Endodermal cell (in vitro differentiated cells): ENCODE results near the gene TMEM31. TPM values are rescaled to one million over a fixed set of nuclear protein-coding genes. Genes with fewer than 3 reads are reported as not detected.
A peak's percentile ranks its signal among the peaks of the same experiment; 100 is the strongest.

Experiments
- DNase-seq: peaks from one replicate; pipeline ENCODE4 v3.0.0-alpha.2; 2017
- H3K27ac ChIP-seq: 2 replicates; pipeline ENCODE4 v1.5.1; 2013; ENCODE audit warnings: mild to moderate bottlenecking, low read depth, low read length, moderate library complexity
- H3K27me3 ChIP-seq: 2 replicates; pipeline ENCODE4 v1.6.1; 2013; ENCODE audit warnings: mild to moderate bottlenecking, low read length, moderate library complexity; ENCODE audit not compliant: insufficient read depth, control insufficient read depth, poor library complexity, severe bottlenecking
- H3K36me3 ChIP-seq: 2 replicates; pipeline ENCODE4 v1.7.0; 2013; ENCODE audit warnings: mild to moderate bottlenecking, low read length, moderate library complexity; ENCODE audit not compliant: control insufficient read depth, insufficient read depth
- H3K4me1 ChIP-seq: one replicate; pipeline ENCODE4 v1.7.0; 2013; ENCODE audit warnings: low read length; ENCODE audit not compliant: control insufficient read depth, insufficient read depth
- H3K4me3 ChIP-seq: 2 replicates; pipeline ENCODE4 v1.5.1; 2013; ENCODE audit warnings: mild to moderate bottlenecking, low read length, moderate library complexity
- H3K9ac ChIP-seq: 2 replicates; pipeline ENCODE4 v1.6.1; 2013; ENCODE audit warnings: mild to moderate bottlenecking, low read length, moderate library complexity; ENCODE audit not compliant: poor library complexity, severe bottlenecking; ENCODE audit errors: extremely low read depth
- H3K9me3 ChIP-seq: 2 replicates; pipeline ENCODE4 v1.6.1; 2013; ENCODE audit warnings: mild to moderate bottlenecking, low read length, moderate library complexity; ENCODE audit not compliant: control insufficient read depth
- H3K27ac Mint-ChIP-seq: 2 replicates; pipeline ENCODE4 v1.8.0; 2020; ENCODE audit warnings: mixed read lengths
- H3K27me3 Mint-ChIP-seq: 2 replicates; pipeline ENCODE4 v1.8.0; 2021; ENCODE audit warnings: mild to moderate bottlenecking, mixed read lengths; ENCODE audit not compliant: insufficient read depth
- H3K36me3 Mint-ChIP-seq: 2 replicates; pipeline ENCODE4 v1.8.0; 2020; ENCODE audit warnings: low read depth, mixed read lengths
- H3K4me1 Mint-ChIP-seq: 2 replicates; pipeline ENCODE4 v1.8.0; 2020; ENCODE audit warnings: mixed read lengths
- H3K4me3 Mint-ChIP-seq: 2 replicates; pipeline ENCODE4 v1.8.0; 2020; ENCODE audit warnings: mild to moderate bottlenecking, moderate library complexity, mixed read lengths
- H3K9me3 Mint-ChIP-seq: 2 replicates; pipeline ENCODE4 v1.8.0; 2020; ENCODE audit warnings: mild to moderate bottlenecking, mixed read lengths
- WGBS, 2 experiments: methylation state at CpG; one replicate each; pipeline versions ENCODE4 v1.1.5 to v1.1.7; 2013; ENCODE audit warnings: missing lambda C conversion rate in 2 of 2, mixed read lengths in 1 of 2; ENCODE audit not compliant: insufficient coverage in 1 of 2, insufficient read length in 1 of 2; 5-methylcytosine and 5-hydroxymethylcytosine counted together
- total RNA-seq, 2 donors: library from RNA; stranded (reverse); fragmentation: NEBNext Ultra II Directional in 1 of 2; extraction: Animal tissue kit (Norgen Biotek cat#: 25700) in 1 of 2; gene quantifications; 2 replicates in 1 of 2; 3 replicates in 1 of 2; pipeline ENCODE4 v1.2.1, GENCODE V29; 2021
- TF ChIP-seq, protein P1 (sequence below): fragments of 200-600 bp; sonication (generic); conservative IDR thresholded peaks from 2 replicates; pipeline ENCODE4 v1.5.0; 2021; ENCODE audit warnings: antibody characterized with exemption, mild to moderate bottlenecking

The TMEM31 gene
- total RNA-seq, 2 donors from 2014 or later: 1.00 TPM; not detected in 1

GRCh38 chrX:103739421-103739820, 28.7 kb downstream of the TMEM31 start:
- H3K9me3 ChIP-seq: no peaks in the 10 kb centered on the region
- 80 to 83% methylated on average over 1 of the region's 1 CpG for whole genome bisulfite sequencing, 2 experiments
- peaks cover 22% of the 10 kb centered on the region for H3K4me1 Mint-ChIP-seq
- peaks cover 1% of the 10 kb centered on the region for H3K4me1 ChIP-seq
- H3K27ac ChIP-seq: no peak overlapping the region
- H3K4me3 ChIP-seq: no peak overlapping the region
- peaks cover 27% of the 10 kb centered on the region for H3K27me3 Mint-ChIP-seq
- DNase-seq: no peak
- H3K27ac Mint-ChIP-seq: no peak overlapping the region
- TF ChIP-seq, protein P1, sequence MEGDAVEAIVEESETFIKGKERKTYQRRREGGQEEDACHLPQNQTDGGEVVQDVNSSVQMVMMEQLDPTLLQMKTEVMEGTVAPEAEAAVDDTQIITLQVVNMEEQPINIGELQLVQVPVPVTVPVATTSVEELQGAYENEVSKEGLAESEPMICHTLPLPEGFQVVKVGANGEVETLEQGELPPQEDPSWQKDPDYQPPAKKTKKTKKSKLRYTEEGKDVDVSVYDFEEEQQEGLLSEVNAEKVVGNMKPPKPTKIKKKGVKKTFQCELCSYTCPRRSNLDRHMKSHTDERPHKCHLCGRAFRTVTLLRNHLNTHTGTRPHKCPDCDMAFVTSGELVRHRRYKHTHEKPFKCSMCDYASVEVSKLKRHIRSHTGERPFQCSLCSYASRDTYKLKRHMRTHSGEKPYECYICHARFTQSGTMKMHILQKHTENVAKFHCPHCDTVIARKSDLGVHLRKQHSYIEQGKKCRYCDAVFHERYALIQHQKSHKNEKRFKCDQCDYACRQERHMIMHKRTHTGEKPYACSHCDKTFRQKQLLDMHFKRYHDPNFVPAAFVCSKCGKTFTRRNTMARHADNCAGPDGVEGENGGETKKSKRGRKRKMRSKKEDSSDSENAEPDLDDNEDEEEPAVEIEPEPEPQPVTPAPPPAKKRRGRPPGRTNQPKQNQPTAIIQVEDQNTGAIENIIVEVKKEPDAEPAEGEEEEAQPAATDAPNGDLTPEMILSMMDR: no peak
- H3K36me3 ChIP-seq: no peaks in the 10 kb centered on the region
- H3K9me3 Mint-ChIP-seq: no peaks in the 10 kb centered on the region
- no peaks in the 10 kb centered on the region for H3K36me3 Mint-ChIP-seq
- peaks cover 7% of the 10 kb centered on the region for H3K27me3 ChIP-seq
- no peak overlapping the region for H3K9ac ChIP-seq
- no peak overlapping the region for H3K4me3 Mint-ChIP-seq

DNA sequence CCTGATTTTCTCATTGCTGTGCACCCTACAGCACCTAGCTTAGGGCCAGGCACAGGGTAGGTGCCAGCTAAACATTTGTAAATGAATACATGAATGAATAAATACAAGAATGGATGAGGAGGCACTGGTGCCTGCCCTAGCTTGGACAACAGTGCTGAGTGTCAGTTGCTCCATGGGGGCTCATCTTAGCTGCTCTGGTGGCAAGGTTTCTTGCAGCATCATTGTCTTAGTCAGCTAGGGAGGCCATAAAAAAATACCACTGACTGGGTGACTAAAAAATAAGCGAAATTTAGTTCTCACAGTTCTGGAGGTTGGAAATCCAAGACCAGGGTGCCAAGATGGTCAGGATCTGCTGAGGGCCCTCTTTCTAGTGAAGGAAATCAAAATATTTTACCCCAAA, 31.2 kb downstream of the TMEM31 start:
- H3K4me3 ChIP-seq: no peak overlapping the region

GRCh38 chrX:103742339-103742738, 31.6 kb downstream of the TMEM31 start:
- H3K27me3 Mint-ChIP-seq: peaks cover 12% of the 10 kb centered on the region
- no peak overlapping the region for H3K27ac ChIP-seq
- TF ChIP-seq, protein P1: no peak
- peaks cover 45% of the 10 kb centered on the region for H3K4me1 Mint-ChIP-seq
- 46% methylated on average over 4 of the region's 6 CpGs; no CpG with 5 or more reads in 1 of the 2 experiments for WGBS, 2 experiments
- no peaks in the 10 kb centered on the region for H3K9me3 Mint-ChIP-seq
- H3K36me3 ChIP-seq: no peaks in the 10 kb centered on the region
- H3K4me3 Mint-ChIP-seq: peak overlapping the region; percentile 70
- H3K9ac ChIP-seq: no peak overlapping the region
- H3K4me3 ChIP-seq: no peak overlapping the region
- no peaks in the 10 kb centered on the region for H3K9me3 ChIP-seq
- H3K27ac Mint-ChIP-seq: peak overlapping the region; percentile 76
- H3K36me3 Mint-ChIP-seq: no peaks in the 10 kb centered on the region
- peak; percentile 81 for DNase-seq
- peaks cover 7% of the 10 kb centered on the region for H3K27me3 ChIP-seq
- no peaks in the 10 kb centered on the region for H3K4me1 ChIP-seq

More for the DNA sequence above, 31.2 kb downstream of the TMEM31 start:
- TF ChIP-seq, protein P1: no peak
- DNase-seq: no peak
- H3K9ac ChIP-seq: no peak overlapping the region
- H3K9me3 ChIP-seq: no peaks in the 10 kb centered on the region
- WGBS, 2 experiments: 25% methylated on average over 1 of the region's 1 CpG; no CpG with 5 or more reads in 1 of the 2 experiments
- Mint-ChIP-seq H3K36me3 (no peaks in the 10 kb centered on the region), H3K4me1 (peaks cover 40% of the 10 kb centered on the region), H3K27ac (peak overlapping the region; percentile 76), H3K9me3 (no peaks in the 10 kb centered on the region), H3K4me3 (peak overlapping the region; percentile 9), H3K27me3 (peaks cover 16% of the 10 kb centered on the region)
- no peak overlapping the region for H3K27ac ChIP-seq
- peaks cover 7% of the 10 kb centered on the region for H3K27me3 ChIP-seq
- H3K4me1 ChIP-seq: no peaks in the 10 kb centered on the region
- H3K36me3 ChIP-seq: no peaks in the 10 kb centered on the region
